Stimulated activated CD4-positive, alpha-beta T cell treated with anti-CD3 and anti-CD28 coated beads, Interleukin-15, amount 100 ng/mL, for 48 hours (primary cell): Measurements from ENCODE around the gene AGK.
"Not testable (repeated sequence)": the region's sequence is repeated elsewhere in the genome, so short reads cannot be mapped to it uniquely, and the experiment has no call there.

Experiments
- DNase-seq, 2 donors: peaks; one replicate each; pipeline ENCODE4 v3.0.0-alpha.2; 2020; ENCODE audit warnings: low read depth in 2 of 2

Gene AGK

DNA sequence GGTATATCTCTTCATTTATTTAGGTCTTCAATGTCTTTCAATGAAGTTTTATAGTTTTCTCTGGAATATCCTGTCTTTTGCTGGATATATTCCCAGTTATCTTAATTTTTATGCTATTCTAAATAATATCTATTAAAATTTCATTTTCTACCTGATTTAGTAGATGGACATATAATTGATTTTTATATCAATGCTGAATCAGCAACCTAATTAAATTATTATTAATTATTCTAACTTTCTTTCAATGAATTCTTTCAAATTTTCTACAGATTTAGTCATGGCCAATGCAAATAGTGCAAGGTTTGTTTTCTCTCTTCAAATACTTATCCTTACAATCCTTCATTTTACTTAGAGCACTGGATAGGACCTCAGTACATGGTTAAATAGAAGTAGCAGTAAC lies 94.0 kb downstream of the AGK start:
- no peak for DNase-seq

DNA sequence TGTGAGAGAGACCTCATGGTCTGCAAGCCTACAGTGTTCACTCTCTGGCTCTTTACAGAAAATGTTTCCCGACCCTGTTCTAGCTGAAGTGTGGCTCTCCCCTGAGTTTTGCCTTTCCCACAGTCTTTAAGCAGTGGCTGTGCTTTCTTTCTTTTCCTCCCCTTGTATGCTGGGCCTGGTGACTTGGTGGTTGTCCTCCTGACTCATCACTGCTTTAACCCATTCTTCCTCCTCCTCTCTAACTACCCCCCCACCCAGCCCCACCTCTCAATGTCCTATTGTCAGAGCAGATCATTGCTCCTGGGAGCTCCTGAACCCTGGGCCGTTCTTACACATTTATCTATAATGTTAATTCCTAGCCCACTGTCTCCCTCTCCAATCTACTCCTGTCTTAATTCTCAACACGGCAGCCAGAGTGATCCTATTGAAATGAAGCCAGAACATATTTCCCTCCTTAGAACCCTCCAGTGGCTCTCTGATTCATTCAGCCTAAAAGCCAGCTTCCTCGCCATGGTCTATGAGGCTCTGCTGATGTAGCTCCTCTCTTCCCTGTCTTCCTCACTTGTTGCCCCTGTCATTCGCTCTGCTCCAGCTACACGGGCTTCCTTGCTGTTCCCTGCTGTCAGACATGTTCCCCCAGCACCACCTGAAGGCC lies 95.7 kb downstream of the AGK start:
- DNase-seq: no peak

DNA sequence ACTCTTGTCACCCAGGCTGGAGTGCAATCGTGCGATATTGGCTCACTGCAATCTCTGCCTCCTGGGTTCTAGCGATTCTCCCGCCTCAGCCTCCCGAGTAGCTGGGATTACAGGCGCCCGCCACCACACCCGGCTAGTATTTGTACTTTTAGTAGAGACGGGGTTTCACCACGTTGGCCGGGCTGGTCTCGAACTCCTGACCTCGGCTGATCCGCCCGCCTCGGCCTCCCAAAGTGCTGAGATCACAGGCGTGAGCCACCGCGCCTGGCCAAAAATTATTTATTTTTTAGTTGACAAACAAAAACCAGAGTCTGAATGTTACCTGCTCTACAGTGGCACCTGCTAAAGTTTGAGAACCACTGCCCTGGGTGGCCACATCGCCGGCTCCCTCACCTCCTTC lies 96.5 kb downstream of the AGK start:
- DNase-seq: not testable (repeated sequence)

DNA sequence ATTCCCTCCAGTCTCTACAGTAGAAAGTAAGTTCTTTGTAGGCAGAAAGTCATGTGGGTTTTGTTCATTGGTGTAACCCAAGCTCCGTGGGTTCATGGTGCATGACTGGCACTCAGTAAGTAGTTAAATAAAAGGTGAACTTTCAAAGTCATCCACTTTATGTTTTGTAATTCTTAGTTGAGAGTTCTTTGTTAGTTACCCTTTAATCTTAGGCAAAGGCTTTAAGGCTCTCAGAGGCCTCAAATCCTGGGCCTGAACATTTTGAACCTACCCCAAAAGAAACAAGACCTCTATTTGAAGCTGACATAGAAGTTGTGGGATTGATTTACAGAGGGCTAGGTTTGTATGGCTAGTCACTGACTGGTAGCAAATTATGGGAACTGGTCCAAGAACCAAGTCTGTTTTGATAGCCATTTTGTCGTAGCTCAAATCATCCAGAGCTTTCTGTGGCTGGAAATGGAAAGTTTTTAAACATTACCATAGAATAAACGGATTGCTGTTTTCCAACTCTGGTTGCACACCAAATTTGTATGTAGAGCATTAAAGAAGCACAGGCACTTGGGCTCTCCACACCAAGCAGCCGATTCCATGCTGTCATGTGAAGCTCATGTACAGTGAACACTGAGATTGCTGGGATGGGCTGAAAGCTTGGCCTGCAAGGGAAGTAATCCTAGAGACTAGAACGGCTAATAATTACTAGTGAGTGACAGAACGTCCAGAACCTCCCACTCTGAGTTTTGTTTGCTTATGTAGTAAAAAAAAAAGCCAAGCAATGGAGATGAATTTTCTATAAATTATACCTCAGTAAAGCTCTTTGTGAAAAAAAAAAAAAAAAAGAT lies 97.3 kb downstream of the AGK start:
- DNase-seq: no peak

DNA sequence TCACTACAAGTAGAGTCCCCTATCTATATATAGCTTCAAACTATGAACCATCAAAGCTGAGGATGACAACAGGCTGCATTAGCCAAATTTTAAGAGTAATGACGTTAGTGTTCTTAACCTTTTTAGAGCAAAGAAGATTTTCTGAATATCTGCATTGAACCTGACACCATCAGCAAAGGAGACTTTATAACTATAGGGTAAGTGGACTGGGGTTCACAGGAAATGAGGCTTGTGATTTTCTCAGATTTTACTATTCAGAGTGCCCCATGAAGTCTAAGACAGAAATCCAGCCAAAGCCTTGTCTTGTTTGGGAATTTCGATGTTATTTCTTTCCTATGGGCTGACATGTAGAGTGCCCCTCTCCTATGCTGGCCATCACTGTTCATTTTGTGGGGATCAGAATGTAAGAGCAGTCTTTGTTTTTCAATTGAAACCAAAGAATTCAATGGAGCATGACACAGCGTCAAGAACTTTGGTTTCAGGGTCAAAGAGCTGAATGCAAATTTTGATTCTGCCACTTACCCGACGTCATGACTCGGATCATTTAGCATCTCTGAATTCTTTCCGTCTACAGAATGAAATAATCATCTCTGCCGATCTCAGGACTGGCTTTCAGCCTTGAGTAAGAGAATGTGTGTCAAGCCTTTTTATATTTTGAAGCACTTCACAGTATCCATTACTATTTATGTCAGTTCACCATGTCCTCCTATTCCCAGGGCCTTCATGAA lies 98.1 kb downstream of the AGK start:
- no peak for DNase-seq

DNA sequence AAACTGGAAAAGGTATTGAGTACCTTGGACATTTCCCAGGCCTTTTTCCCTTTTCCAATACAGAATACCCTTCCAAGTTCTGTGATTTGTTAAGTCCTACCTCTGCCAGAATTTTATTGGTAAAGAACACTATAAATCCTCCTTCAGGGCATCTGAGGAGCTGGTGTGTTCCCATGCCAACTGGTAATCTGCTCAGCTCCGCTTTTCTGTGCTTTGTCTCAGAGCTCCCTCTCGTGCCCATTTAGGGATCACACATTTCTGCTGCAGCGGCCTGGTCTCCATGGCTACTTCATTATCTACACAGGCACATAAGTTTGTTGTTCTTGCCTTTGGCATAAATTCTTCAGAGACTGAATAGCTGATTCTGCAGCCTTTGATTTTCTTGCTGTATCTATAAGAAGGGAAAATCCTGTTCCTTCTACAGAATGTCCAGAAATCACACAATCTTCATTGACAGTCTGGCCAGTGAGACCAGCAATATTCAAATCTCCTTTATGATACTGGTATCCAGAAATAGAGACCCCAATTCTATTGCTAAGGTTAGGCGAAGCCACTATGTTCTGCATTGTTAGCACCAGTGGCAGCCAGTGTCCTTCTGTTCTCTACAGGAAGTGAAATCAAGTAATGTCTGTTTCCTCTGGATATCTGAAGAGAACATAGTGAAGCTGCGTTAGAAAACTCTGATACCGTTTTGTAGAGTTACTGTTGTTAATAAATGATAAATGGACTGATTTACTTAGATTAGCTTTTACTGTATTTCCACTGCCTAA lies 98.8 kb downstream of the AGK start:
- peak in 1 of 2 donors; percentile 11 for DNase-seq

DNA sequence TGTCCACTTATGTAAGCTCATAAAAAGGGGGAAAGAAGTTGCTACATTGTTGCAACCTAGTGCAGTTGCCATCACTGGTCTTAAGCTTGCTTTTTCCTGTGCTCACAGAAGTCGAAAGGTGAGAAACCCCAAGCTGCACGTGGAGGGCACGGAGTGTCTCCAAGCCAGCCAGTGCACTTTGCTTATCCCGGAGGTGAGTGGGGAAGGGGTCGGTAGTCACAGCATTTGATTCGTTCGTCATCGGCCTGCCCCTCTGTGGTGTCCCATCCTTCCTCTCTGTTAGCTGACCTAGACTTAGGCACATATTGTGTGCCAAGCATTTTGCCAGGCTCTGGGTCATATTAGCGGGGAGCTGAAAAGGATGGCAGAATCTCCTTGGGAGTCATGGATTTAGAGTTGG lies 100.2 kb downstream of the AGK start:
- DNase-seq: no peak

DNA sequence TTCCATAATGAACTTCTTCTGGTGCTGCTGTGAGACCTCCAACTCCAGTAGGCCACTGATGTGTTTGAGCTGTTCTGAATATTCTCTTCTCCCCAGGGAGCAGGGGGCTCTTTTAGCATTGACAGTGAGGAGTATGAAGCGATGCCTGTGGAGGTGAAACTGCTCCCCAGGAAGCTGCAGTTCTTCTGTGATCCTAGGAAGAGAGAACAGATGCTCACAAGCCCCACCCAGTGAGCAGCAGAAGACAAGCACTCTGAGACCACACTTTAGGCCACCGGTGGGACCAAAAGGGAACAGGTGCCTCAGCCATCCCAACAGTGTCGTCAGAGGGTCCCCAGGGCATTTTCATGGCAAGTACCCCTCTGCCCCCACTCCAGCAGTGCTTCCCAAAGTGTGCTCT lies 101.5 kb downstream of the AGK start:
- no peak for DNase-seq

DNA sequence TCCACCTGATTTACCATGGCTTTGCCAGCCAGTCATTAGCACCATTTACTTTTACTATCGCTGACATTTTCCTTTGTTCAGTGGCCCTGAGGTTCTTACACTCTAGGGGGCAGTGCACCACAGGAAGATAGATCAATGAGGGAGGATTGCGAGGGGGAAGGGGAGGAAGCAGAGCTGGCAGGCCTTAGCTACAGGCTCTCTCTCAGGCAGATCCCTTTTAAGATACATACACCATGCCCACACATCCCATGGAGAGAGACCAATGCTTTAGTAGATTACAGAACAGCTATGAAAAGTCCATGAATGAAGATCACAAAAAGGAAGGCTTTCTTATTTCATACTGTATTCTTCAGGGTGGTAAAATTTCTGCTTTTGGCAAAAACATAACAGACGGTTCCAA lies 103.3 kb downstream of the AGK start:
- peak; percentile 16 to 52 for DNase-seq

DNA sequence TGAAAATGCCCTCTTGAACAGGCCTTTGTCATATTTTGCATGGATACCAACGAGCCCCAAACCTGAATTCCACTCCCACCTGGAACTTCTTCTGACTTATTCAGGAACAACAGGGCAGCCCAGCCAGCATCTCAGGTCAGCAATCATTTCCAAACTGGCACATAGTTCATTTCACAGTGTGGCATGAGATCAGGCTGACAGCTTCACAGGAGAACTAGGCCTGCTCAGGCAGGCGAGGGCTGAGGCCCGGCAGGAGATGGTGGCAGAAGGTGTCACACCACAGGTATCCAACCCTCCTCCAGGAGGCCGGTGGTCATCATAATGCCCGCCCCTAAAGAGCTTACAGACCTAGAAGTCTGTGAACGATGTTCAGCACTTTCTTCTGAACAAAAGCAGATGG lies 108.3 kb downstream of the AGK start:
- no peak for DNase-seq

DNA sequence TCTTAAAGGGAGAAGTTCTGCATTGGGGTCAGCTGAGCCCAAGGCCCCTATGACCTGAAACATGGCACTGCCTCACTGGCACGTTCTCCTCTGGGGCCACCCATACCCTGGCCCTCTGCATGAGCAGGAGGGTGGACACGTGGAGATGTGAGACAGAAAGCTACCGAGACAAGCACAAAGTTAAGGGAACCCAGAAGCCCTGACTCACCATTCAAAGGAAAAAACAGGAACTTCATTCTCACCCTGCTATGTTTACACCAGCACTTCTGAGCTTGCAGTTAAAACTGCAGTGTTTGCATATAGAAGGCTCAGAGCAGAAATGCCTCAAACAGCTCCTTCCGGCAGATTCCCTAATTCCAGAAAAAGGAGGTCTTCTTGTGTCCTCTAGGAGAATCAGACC lies 109.0 kb downstream of the AGK start:
- no peak for DNase-seq

DNA sequence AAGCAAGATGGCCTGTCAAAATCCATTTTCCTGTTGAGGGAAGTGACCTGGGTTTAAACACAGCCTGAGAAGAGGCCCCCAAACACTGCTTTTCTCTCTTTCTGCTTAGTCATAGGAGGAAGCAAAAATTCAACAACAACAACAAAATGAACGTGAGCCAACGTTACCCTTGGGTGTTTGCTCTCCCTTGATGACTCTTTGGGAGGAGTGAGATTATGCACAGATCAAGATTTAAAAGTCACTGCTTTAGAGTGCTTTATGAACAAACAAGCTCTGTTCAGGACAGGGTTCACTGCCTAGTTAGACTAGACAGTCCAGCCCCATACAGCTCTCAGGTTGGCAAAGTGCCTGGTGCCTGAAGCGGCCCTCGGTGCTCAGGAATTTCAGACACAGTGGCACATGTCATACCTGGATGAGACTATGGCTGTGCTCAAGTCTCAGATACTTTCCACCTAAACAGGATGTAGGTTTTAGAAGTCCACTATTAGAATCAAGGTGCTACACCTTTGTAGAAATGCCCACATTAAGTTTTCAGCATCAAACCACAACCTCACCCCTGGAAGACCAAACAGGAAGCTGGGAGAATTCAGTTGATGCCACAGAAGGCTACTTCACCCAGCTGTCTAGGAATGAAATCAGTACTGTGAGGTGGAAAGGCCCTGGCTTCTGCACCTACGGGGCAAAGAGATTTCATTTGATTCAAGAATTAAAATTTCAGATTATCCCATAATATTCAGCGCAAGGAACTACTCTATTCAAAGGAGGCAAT lies 112.1 kb downstream of the AGK start:
- DNase-seq: no peak

DNA sequence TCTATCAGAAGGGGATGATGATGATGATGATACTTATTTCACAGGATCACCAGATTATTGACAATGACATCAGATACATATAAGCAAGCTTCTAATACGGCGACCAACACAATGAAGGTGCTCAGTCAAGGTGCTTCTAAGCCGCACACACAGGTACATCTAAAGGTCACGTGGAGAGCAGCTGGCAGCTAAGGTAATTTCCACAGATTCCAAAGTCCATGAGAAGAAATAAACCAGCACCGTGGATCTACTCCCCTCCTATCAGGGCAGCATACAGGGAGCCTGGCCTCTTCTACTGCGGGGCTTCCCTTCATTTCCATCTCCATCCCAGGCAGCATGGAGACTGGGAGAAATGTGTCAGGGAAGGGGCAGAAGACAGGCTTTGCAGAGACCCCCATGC lies 113.2 kb downstream of the AGK start:
- DNase-seq: no peak

DNA sequence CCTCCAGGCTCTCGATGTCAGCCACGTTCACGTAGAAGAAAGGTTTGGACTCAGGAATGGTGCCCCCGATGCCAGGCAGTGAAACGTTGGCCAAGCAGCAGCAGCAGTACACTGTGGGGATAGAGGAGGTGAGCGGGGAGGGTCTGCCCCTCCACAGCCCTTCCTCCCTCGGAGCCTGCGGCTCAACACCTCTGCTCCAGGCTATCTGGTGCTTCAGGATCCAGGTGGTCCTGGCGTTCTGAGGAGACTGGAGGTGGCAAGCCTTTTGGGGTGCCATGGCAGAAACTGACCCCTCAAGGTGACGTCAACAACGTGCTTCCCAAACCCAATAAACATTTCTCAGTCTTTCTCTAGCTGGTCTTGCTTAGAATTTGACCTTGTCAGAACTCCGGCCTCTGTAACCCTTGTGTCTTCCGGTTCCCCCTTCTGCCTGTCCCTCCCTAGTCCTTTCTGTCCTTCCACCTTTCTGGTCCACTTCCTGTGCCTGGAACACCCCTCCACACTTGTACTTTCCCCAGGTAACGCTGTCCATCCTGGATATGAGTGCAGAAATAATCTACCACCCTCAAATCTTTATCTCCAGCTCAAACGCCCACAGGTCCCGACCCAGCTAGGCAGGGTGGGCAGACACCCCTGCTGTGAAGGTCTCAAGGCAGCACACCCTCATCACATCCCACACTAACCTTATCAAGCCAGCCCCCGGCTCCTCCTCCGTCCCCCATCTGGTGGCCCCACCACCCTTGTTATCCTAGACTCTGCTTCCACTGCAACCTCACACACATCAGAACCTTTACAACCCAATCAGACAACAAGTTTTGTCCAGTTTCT lies 114.2 kb downstream of the AGK start:
- DNase-seq: no peak

DNA sequence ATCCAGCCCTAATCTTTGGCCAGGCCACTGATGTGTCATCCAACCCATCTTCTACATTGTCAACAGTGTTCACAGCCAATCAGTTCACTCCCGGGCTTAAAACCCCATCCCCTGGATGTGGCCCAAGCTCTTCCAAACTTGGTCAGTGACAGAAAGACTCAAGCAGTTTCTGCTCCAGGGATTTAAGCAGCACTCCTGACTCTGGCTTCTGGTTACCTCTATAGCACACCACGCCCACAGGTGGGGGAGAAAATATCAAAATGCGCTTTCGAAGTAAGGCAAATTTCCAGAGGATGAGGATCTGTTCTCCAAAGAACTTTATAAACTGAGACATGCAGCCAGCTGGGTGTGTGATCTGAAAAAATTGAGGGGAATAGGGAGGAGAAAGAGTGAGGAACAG lies 114.9 kb downstream of the AGK start:
- DNase-seq: no peak

DNA sequence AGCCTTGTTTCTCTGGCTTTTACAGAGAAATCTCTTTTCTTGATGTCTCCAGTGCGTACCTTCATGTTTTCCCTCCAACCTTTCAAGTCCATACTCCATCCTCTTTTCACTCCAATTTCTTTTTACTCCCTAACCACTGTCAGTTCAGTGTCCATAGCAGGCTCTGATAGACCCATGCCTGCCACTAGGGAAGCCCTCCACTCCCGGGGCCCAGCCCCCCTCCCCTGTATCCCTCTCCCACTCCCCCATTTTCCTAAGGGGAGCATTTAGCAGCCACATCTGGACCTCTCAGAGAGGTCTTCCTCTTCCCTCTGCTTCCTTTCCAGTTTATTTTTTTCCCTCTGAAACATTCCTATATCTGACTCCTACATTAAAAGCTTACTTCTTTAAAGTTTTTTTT lies 117.6 kb downstream of the AGK start:
- no peak for DNase-seq

DNA sequence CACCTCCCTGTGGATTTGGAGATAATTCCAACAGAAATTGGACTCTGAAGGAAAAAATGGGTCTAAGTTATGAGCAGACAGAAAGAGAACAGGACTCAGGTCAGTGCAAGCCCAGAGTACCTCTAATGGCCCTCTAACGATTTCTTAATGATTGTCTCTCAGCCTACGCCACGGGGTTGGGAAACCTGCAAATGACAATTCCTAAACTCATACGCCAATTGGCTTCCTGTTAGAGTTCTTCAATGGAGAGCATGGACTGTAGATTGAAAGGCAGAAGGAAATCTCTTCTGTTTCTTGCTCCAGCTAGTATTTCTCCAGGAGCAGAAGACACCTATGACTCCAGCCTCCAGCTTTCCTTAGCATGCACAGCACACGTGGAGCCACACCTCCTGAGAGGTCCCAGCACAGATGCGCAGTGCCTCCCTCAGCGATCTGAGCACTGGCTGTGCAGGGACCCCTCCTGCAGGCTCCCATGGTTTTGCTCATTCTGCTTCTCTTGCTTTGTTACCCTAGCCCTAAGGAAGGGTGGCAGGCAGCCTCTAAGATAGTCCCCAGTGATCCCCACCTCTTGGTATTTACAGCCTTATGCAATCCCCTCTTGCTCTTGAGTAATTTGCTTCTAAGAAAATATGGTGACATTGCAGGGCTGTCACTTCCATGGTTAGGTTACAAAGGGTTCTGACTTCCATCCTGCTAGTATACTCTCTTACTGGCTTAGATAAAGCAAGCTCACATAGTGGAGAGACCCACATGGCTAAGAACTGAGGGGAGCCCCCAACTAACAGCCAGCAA lies 120.7 kb downstream of the AGK start:
- no peak for DNase-seq

DNA sequence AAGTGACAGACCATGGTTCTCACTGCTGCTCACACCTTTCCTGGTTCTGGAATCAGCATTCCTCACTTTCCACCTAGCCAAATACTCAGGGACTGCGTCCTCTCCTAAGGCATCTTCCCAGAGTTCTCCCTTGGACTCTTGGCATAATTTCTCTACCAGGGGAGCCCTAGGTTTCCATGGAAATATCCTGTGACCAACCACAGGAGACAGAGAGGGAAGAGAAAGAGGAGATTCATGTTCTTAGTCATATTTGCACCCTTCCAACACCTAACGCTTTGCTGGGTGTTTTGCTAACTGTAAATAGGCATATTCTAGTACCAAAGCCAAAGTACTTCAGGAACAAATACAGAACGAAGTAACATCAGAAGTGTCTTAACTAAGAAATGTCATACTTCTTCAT lies 122.1 kb downstream of the AGK start:
- no peak for DNase-seq

DNA sequence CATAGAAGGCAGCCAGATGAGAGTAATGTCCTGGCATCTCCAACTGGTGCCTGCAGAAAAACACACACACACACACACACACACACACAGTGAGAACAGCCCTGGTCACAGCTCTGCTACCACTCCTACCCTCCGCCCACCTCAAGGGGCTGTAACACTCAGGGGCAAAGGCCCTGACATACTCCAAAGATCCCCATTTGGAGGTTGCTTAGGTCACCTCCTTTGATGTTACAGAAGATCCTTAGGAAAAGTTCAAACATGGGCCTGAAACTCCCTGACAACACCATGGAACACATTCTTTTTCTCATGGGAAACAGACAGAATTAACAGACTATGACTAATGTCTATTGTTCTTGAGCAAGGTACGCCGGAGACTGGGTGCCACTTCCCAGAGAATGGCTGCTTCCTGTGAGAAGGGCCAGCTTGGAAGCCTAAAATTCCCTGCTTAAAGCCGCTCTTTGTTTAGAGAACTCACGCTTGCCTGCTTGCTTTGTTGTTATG lies 123.0 kb downstream of the AGK start:
- DNase-seq: no peak
